Hepatocyte (in vitro differentiated cells): ENCODE measurements around the gene HIGD1C.

Source experiments
- EZH2phosphoT487 ChIP-seq: fragments of 200-600 bp; sonication (generic); IDR thresholded peaks from one replicate; pipeline ENCODE4 v1.6.1; 2018; ENCODE audit warnings: antibody characterized with exemption, mild to moderate bottlenecking, low read depth, moderate library complexity; ENCODE audit not compliant: unreplicated experiment, severe bottlenecking
- TF ChIP-seq, protein P1 (sequence below): fragments of 200-600 bp; sonication (generic); IDR thresholded peaks from 2 replicates; pipeline ENCODE4 v1.5.1; 2016; ENCODE audit warnings: antibody characterized with exemption, mild to moderate bottlenecking; ENCODE audit not compliant: poor library complexity

DNA sequence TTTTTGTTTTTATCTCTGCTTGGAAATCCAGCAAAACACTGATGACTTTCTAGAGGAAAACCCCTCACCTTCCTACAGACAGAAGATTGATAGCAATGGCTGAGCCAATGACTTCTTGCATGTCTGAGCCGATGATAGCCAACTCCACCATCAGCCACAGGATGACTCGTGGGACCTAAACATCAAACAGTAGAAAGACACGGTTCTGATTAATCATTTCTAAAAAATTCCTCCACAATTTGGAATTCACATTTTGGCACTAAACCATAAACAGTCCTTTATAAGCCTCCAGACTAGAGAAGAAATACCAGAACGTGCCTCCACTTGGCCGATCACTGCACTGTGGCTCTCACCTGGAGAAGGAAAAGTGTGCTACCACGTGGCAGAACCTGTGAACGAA, 47.9 kb downstream of the HIGD1C start:
- TF ChIP-seq, protein P1, sequence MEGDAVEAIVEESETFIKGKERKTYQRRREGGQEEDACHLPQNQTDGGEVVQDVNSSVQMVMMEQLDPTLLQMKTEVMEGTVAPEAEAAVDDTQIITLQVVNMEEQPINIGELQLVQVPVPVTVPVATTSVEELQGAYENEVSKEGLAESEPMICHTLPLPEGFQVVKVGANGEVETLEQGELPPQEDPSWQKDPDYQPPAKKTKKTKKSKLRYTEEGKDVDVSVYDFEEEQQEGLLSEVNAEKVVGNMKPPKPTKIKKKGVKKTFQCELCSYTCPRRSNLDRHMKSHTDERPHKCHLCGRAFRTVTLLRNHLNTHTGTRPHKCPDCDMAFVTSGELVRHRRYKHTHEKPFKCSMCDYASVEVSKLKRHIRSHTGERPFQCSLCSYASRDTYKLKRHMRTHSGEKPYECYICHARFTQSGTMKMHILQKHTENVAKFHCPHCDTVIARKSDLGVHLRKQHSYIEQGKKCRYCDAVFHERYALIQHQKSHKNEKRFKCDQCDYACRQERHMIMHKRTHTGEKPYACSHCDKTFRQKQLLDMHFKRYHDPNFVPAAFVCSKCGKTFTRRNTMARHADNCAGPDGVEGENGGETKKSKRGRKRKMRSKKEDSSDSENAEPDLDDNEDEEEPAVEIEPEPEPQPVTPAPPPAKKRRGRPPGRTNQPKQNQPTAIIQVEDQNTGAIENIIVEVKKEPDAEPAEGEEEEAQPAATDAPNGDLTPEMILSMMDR, result no peak
- no peak for TF ChIP-seq EZH2phosphoT487
